HG03280 (cell line): ENCODE measurements around the gene RNF157.
"Not testable (repeated sequence)": the region's sequence is repeated elsewhere in the genome, so short reads cannot be mapped to it uniquely, and the experiment has no call there.

Source experiments
- ATAC-seq: cut with Tn5 transposase; IDR thresholded peaks from one replicate; pipeline ENCODE4 v1.9.1; 2021; ENCODE audit warnings: mild to moderate bottlenecking, moderate library complexity; ENCODE audit not compliant: unreplicated experiment

Gene RNF157

DNA sequence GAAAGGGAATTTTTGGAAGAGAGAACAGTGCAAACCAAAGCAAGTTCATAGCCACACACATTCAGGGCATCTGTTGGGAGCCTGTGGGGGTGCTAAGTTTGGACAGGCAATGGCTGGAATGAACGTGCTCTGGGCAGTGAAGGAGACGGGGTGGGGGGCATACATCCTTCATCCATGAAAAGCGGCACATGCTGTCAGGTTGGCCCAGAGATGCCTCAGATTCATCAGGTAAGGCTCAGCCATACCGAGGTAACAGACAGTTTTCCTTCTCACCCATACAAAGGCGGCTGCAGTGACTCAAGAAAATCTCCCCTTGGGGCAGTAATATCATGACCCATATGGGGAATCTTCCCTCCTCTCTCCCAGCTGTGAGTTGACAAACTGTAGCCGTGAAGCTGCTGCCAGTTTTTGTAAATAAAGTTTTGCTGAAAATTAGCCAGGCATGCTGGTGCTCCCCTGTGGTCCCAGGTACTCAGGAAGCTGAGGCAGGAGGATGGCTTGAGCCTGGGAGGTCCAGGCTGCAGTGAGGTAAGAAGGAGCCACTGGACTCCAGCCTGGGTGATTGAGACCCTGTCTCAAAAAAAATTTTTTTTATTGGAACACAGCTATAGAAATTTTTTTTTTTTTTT is 15.6 kb upstream of the RNF157 start:
- ATAC-seq = no peak

GRCh38 chr17:76254275-76254674 is 14.0 kb upstream of the RNF157 start:
- ATAC-seq = no peak

- no peak for ATAC-seq
These were observed 13.5 kb upstream of the RNF157 start for GRCh38 chr17:76253841-76254240.

GRCh38 chr17:76252967-76253766 is 12.9 kb upstream of the RNF157 start:
- ATAC-seq = not testable (repeated sequence)

- no peak for ATAC-seq
These were observed 12.0 kb upstream of the RNF157 start for GRCh38 chr17:76252040-76252954.

- ATAC-seq = no peak
These were observed 11.3 kb upstream of the RNF157 start for GRCh38 chr17:76251478-76252039.

GRCh38 chr17:76250141-76250540 is 9.8 kb upstream of the RNF157 start:
- ATAC-seq = no peak

DNA sequence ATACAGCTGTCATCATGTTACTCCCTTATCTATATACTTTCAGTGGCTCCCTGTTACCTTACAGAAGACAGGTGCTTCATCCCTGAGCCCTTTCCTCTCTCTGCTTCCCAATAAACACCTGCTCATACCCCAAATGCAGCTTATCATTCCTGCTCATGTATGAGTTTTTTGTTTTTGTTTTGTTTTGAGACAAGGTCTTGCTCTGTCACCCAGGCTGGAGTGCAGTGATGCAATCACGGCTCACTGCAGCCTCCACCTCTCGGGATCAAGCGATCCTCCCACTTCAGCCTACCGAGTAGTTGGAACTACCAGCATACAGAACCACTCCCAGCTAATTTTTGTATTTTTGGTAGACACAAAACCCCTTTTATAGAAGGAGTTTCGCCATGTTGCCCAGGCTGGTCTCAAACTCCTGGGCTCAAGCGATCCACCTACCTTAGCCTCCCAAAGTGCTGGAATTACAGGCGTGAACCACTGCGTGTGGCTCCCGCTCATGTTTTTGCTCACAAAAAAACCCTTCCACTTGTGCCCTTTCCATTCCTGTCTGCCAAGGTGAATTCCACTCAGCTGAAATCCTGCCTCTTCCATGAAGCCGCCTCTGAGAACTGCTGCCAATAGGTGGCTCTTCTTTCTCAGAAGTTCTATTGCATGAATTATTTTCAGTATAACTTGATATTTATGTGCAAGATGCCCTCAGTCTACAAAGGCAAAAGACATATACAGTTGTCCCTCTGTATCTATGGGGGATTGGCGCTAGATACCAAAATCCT is 7.9 kb upstream of the RNF157 start:
- no peak for ATAC-seq

- ATAC-seq = no peak
These were observed 7.0 kb upstream of the RNF157 start for GRCh38 chr17:76247304-76247703.

DNA sequence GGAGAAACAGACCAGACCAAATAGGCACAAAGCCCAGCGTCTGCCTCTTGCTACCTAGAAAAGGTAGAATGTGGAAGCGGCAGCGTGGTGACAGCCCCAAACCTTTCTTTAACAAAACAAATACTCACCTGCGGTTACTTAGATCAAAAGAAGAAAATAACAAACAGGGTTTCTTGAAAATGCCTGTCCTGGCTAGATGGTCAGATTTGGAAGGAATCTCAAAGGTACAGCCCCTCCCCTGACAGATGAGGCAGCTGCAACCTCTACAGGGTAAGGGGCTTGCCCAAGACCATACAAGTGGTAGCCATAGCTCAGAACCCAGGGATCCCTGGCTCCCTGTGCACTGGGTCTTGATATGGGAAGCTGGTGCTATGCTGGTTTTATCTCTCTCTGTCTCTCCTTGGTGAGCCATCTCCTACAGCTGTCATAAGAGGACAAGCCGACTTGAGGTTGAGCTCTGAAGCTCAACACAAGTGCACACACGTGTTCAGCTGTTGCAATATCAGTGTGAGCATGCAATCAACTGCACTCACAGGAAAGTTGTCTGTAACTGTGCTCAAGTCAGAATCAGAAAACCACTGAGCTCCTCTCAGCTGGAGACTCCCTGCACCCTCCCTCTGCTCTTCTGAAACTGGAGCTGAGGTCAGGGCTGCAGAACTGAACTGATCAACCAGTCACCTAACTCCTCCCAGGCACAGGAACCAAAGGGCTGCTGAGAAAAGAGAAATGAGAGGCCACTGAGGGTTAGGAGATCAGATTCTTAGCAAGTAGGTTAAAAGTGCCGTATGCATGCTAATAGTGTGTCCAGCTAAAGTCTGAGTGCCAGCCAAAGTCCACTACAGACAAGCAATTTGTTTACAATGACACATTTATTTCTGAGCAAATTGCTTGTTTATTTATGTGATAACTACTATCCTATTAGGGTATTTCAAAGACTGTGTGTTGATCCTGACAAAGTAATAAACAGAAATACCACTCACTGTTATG is 6.1 kb upstream of the RNF157 start:
- ATAC-seq = peak; percentile 91

DNA sequence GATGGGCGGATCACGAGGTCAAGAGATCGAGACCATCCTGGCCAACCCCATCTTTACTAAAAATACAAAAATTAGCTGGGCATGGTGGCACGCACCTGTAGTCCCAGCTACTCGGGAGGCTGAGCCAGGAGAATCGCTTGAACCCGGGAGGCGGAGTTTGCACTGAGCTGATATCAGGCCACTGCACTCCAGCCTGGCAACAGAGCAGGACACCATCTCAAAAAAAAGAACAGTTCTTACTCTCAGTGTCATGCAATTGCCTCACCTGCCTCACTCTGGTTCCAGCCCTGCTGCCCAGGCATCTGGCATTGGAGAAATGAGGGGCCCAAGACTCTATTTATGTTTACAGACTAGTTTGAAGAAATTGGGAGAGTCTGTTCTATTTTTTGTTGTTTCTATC is 4.4 kb upstream of the RNF157 start:
- ATAC-seq = not testable (repeated sequence)

- ATAC-seq = no peak
These were observed 3.8 kb upstream of the RNF157 start for GRCh38 chr17:76243826-76244679.

DNA sequence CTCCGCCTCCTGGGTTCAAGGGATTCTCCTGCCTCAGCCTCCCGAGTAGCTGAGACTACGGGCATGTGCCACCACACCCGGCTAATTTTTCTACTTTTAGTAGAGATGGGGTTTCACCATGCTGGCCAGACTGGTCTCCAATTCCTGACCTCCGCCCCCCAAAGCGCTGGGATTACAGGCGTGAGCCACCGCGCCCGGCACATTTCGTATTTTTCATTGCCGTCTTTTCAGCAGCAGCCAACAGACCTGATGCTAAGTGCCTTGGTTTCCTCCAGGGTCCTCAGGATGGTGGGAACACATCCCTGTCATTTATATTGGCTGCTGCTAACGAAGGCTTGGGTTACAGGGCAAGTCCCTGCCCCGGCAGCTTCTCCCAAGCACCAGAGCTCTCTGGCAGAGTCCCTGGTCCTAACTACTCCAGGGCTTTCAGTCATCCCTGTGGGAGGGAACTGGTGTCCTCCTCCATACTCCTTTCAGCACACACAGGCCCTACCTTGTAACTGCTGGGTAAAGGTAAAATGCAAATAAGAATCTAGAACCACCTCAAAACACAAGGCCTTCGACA is 1.5 kb upstream of the RNF157 start:
- ATAC-seq = no peak

DNA sequence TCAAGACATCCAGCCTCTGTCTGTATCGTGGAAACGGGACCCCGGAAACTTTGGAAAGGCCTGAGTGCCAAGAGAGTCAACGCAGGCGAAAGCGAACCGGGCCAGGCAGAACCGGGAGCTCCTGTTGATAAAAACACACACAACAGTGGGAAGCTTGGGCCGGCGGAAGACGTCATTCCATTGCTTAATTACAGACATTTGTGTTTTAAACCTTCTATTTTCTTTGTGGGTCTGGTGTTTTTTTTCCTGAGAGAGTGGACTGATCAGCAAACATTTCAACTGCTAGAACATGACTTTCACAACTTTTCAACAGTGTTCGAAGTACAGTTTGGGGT is 878 bp upstream of the RNF157 start:
- no peak for ATAC-seq

DNA sequence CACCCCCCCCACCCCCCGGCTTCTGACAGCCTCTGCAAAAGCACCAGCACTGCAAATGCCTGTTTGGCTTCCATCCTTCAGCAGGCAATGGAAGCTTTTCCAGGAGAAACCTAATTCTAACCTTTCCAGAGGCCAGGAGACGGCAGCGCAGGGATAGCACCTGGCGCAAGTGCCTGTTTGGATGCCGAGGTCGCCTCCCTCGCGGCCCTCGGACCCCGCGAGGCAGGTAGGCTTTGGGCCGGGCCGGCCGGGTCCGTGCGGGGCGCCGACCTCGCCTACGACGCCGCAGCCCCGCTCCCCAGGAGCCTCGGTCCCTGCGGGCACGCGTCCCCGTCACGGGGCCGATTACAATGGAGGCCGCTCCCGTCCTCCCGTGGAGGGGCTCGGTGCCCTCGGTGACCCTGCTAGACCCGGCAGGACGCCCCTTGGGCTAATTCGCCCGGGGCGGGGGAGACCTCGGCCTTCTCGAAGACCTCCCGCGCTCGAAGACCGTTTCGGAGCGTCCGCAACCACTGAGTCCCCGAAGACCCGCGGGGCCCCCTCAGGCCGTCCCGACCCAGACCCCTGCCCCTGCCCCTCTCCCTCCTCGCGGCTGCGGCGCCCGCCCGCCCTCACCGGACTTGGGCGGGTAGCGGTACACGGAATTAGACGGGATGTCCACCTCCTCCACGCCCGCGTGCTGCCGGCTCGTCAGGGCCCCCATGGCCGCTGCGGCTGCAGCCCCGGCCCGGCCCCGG is 587 bp downstream of the RNF157 start:
- ATAC-seq = peak; percentile 5

GRCh38 chr17:76238847-76239537 is 1.3 kb downstream of the RNF157 start:
- no peak for ATAC-seq

- no peak for ATAC-seq
These were observed 2.4 kb downstream of the RNF157 start for GRCh38 chr17:76237859-76238313.
